GM12892 (cell line): ENCODE data around the gene OR1K1.

ENCODE experiments used
- DNase-seq: peaks from one replicate; pipeline ENCODE4 v3.0.0; 2011; ENCODE audit not compliant: insufficient read length
- FAIRE-seq: peaks from 2 replicates; lab custom pipeline; 2011; peaks lifted over from hg19 to GRCh38; lab: Jason Lieb, UNC
- POLR2A ChIP-seq: IDR thresholded peaks from 2 replicates; pipeline ENCODE4 v1.6.1; 2011; ENCODE audit warnings: low read depth, low read length, control low read depth
- POLR2AphosphoS5 ChIP-seq: IDR thresholded peaks from 2 replicates; pipeline ENCODE4 v1.6.1; 2011; ENCODE audit warnings: low read depth, low read length, control low read depth
- TAF1 ChIP-seq: IDR thresholded peaks from 2 replicates; pipeline ENCODE4 v1.6.1; 2011; ENCODE audit warnings: low read depth, mild to moderate bottlenecking, control low read depth, low read length, borderline replicate concordance

The OR1K1 gene

DNA sequence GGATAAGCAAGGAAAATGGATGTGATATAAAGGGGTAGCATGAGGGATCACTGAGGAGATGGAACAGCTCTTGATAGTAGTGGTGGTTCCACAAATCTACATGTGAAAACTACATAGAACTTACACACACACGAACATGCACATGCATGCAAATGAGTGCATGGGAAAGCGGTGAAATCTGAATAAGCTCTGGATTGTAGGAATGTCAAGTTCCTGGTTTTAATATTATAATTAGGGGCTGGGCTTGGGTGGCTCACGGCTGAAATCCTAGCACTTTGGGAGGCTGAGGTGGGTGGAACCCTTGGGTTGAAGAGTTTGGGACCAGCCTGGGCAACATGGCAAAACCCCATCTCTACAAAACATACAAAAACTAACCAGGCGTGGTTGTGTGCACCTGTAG lies 41.6 kb downstream of the OR1K1 start:
- TF ChIP-seq TAF1 = no peak
- TF ChIP-seq POLR2AphosphoS5 = no peak
- TF ChIP-seq POLR2A = no peak
- DNase-seq (no peak), FAIRE-seq (no peak)

DNA sequence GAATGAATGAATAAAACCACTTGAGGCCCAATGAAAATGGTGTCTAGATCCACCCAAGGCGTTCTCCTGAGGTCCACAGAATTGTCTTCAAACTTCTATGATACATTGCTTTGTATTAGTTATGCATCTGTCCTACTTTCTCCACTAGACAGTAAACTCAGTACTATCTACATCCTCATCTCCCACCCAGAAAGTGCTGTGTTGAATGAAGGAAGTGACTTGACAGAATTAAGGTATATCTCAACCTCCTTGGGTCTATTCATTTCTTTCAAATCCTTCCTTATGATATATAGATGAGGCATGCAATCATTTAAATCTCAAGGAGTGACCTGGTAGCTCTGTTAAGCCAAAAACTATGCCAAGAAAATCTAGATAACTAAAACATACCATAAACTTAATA lies 44.2 kb downstream of the OR1K1 start:
- no peak for FAIRE-seq
- no peak for DNase-seq
- TF ChIP-seq TAF1 (no peak), POLR2AphosphoS5 (no peak), POLR2A (no peak)

DNA sequence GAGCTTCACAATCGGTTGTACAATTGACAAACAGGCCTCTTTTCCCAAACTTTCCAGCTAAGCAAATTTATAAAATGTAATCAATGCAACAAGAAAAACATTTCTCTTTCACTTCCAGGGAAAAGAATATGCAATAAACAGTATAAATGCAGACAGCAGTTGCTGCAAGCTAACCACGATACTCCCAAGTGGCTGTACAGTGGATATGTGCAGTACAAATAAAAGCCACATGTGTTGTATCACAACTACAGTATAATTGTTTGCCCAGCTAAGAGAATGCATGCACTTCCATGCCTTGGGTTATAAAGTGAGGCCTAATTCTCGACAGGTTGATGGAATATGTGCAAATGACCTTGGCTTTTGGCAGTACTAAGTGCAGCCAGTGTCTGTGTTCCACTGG lies 45.2 kb downstream of the OR1K1 start:
- no peak for FAIRE-seq
- DNase-seq = no peak

DNA sequence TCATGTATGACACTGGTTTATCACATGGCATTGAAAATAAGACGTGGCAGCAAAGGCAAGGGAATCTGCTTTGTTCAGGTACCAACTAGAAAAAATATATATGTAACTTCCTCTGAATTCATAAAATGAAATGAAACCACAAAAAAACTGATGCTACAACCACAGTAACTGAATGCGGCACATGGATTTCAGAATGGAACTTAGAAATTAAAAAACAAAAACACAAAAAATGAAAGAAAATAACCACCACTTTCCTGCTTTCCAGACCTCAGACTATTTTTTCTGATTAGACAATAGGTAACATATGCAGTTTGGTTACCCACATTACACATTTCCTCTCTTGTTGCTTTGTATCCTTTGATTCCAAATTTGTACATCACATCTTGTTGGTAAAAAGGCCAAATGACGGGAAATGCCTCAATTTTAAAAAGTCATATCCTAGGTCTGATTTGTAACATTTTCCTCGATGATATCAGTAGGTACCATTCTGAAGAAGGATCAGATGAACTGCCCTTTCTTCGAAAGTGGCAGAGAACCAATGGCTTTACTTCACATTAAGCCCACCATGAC lies 46.5 kb downstream of the OR1K1 start:
- TF ChIP-seq POLR2AphosphoS5 (no peak), POLR2A (no peak), TAF1 (no peak)
- no peak for DNase-seq
- peak; percentile 21 for FAIRE-seq

More for the DNA sequence above, 45.2 kb downstream of the OR1K1 start:
- no peak for TF ChIP-seq POLR2A
- no peak for TF ChIP-seq TAF1
- no peak for TF ChIP-seq POLR2AphosphoS5

DNA sequence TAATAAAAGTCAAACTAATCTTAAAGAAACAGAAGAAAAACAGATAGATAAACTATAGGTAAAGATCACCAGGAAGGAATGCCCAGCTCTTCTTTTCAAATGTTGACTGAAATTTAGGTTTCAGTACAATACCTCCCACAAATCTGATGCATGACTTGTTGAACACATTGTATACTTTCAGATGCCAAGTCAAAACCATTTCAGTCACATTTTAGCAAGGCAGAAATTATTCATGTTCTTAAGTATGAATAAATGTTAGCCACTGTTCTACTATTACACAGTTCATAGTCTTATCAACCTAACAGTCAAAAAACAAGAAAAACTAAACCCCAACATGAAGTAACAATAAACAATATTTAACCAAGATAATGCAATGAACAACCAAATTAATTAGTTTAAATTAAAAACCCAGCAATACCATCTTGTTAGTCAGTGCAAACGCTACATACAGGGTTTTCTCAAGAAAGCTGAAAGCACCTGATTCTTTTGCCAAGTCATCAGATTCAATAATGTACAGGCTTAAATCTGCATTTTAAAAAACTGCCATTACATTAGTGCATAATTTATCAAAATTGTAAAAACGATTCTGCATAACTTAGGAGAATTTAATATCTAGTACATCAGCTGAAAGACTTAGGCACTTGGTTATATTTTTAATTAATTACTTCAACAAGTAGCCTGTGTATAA lies 48.5 kb downstream of the OR1K1 start:
- no peak for TF ChIP-seq POLR2A
- no peak for TF ChIP-seq TAF1
- TF ChIP-seq POLR2AphosphoS5 = no peak
- FAIRE-seq (no peak), DNase-seq (no peak)
